GM12875 (cell line): Measurements from ENCODE around the gene CFAP43.
A peak's percentile ranks its signal among the peaks of the same experiment; 100 is the strongest.

ENCODE experiments used
- H3K4me3 ChIP-seq: one replicate; pipeline ENCODE4 v1.5.1; 2011; ENCODE audit warnings: low read depth, low read length, control low read depth
- CTCF ChIP-seq: IDR thresholded peaks from 2 replicates; pipeline ENCODE4 v1.5.1; 2011; ENCODE audit warnings: low read depth, mild to moderate bottlenecking, control low read depth, inconsistent platforms, low read length, moderate library complexity, borderline replicate concordance; ENCODE audit not compliant: insufficient read depth

CFAP43 gene

DNA sequence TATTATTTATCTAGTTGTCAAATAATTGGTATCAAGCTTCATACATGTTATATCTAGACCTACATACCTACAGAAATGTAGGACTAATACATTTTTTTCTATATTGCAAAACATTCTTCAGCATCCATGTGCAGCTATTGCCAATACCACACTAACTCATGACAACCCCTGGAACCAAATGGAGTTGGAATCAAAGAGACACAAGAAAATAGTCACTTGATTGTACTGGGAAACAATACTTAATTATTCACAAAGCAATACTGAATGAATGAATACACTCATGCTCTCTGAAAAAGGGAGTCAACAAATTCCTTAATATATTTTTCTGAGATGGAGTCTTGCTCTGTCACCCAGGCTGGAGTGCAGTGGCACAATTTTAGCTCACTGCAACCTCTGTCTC, 10.4 kb upstream of the CFAP43 start:
- no peak overlapping the region for H3K4me3 ChIP-seq
- TF ChIP-seq CTCF, result no peak

DNA sequence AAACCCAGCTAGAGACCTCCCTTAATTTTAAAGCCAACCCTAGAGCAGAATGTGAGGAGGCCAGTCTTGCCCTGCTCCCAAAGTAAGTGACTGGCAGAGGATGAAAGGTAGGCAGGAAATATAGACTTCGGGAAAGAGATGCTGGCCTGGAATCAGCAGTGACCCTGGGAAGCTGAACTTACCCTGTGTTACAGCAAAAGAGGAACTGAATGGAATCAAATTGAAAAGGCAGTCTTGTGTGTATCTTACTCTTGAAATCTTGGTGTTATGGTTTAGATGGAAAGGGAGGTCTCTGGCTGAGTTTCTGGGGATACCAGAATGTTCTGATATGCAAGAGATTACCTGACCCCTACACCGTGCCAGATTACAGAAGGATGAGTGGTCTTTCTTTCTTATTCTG, 7.9 kb upstream of the CFAP43 start:
- no peak for TF ChIP-seq CTCF
- H3K4me3 ChIP-seq, result no peak overlapping the region

DNA sequence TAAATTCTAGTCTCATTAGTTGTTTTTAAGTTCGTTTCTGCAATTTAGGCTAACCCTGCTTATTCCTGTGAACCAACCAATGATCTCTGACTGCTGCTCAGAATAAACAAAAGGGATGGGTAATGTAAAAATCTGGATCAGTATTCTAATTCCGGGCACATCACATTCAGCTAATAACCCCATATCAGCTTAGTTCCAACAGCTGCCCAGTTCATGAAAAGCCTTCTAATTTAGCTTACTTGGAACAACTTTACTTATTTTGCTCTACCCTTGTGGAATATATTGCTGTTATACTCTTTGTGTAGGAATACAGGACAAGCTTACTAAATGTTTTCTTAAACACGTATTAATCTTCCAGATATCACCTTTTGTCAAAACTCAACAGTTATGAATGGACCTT, 3.6 kb upstream of the CFAP43 start:
- H3K4me3 ChIP-seq, result no peak overlapping the region

GRCh38 chr10:104234934-104235333, 2.8 kb upstream of the CFAP43 start:
- TF ChIP-seq CTCF, result no peak
- H3K4me3 ChIP-seq, result no peak overlapping the region

More for the DNA sequence above, 3.6 kb upstream of the CFAP43 start:
- no peak for TF ChIP-seq CTCF

DNA sequence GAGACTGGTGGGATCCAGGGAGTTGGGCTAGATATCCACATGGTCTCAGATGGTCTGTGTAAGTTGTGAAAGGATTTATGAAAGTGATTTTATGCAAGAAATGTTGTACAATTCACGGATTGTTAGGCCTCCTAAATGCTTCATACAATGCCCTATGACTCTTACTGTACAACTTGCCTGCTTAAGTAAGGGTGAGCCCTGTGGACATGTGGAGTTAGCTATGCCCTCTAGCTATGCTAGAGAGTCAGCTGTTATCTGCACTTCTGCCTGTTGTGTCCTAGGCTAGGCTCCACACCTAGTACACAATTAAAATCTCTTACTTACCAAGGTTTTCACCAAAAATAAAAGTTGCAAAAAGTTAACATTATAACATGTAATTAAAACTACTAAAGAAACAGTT, 1.7 kb upstream of the CFAP43 start:
- TF ChIP-seq CTCF, result no peak
- H3K4me3 ChIP-seq, result no peak overlapping the region

- peak overlapping the region; percentile 89 for H3K4me3 ChIP-seq
Measured at GRCh38 chr10:104232613-104233102, 494 bp upstream of the CFAP43 start.

More at GRCh38 chr10:104232613-104233102, 494 bp upstream of the CFAP43 start:
- no peak for TF ChIP-seq CTCF
